Tibial nerve (tissue), 4 donors: ENCODE data around the gene GRID1. TPM values are rescaled to one million over a fixed set of nuclear protein-coding genes. Genes with fewer than 3 reads are reported as not detected.

Source experiments
- DNase-seq, 2 donors: peaks; one replicate each; pipeline ENCODE4 v3.0.0-alpha.2; 2019; ENCODE audit warnings: low spot score in 2 of 2
- H3K27ac ChIP-seq, 4 donors: fragments of 200-600 bp; sonication (generic) in 3 of 4; one replicate each; pipeline ENCODE4 v1.5.1; 2017 to 2019; ENCODE audit warnings: mild to moderate bottlenecking in 1 of 4
- H3K27me3 ChIP-seq, 2 donors: fragments of 200-600 bp; sonication (generic) in 1 of 2; one replicate each; pipeline versions ENCODE4 v1.5.1 to v1.6.0; 2017 to 2019
- H3K36me3 ChIP-seq, 3 donors: fragments of 200-600 bp; sonication (generic); one replicate each; pipeline ENCODE4 v1.5.1; 2018 to 2019
- H3K4me1 ChIP-seq, 4 donors: fragments of 200-600 bp; sonication (generic) in 3 of 4; one replicate each; pipeline ENCODE4 v1.5.1; 2017 to 2019
- H3K4me3 ChIP-seq, 4 donors: fragments of 200-600 bp; sonication (generic) in 3 of 4; one replicate each; pipeline ENCODE4 v1.5.1; 2017 to 2019; ENCODE audit warnings: mild to moderate bottlenecking in 1 of 4, moderate library complexity in 1 of 4
- H3K9me3 ChIP-seq, 4 donors: fragments of 200-600 bp; sonication (generic) in 3 of 4; one replicate each; pipeline ENCODE4 v1.5.1; 2017 to 2019
- CTCF ChIP-seq, 5 experiments: fragments of 200-600 bp in 3 of 5; fragments of 450-650 bp in 2 of 5; sonication (generic) in 3 of 5; IDR thresholded peaks; one replicate each; pipeline ENCODE4 v1.5.1; 2016 to 2019; ENCODE audit warnings: antibody characterized with exemption in 5 of 5, mild to moderate bottlenecking in 3 of 5, moderate library complexity in 2 of 5
- EP300 ChIP-seq, 2 donors: sonication (generic); formaldehyde crosslinking; IDR thresholded peaks; one replicate each; pipeline ENCODE4 v1.6.1; 2017; ENCODE audit warnings: antibody characterized with exemption in 2 of 2, mild to moderate bottlenecking in 1 of 2
- POLR2A ChIP-seq, 2 donors: fragments of 450-650 bp; IDR thresholded peaks; one replicate each; pipeline ENCODE4 v1.6.1; 2017; ENCODE audit warnings: antibody characterized with exemption in 2 of 2, mild to moderate bottlenecking in 2 of 2, moderate library complexity in 2 of 2
- WGBS, 2 donors: methylation state at CpG; one replicate each; pipeline ENCODE4 v1.1.5; 2018; 5-methylcytosine and 5-hydroxymethylcytosine counted together
- total RNA-seq, 4 donors: library from RNA; depleted of rRNA; stranded (reverse); fragments of >200 nt; gene quantifications; one replicate each; pipeline ENCODE4 v1.1.0, GENCODE V29; 2016

GRID1 gene
- total RNA-seq, 4 donors from 2014 or later = 7.7 to 16.3 (median 10.5) TPM

- H3K27me3 ChIP-seq = no peaks in the 10 kb centered on the region
- no peaks in the 10 kb centered on the region for H3K9me3 ChIP-seq
- 53 to 75% methylated on average over 2 of the region's 2 CpGs for WGBS, 2 donors
- DNase-seq = no peak
- no peaks in the 10 kb centered on the region for H3K36me3 ChIP-seq
- no peak overlapping the region for H3K27ac ChIP-seq
- no peak overlapping the region for H3K4me3 ChIP-seq
- H3K4me1 ChIP-seq = no peaks in the 10 kb centered on the region
- TF ChIP-seq EP300 (IDR thresholded peaks at IDR 0.05) (no peak), POLR2A (IDR thresholded peaks at IDR 0.05) (no peak), CTCF (IDR thresholded peaks at IDR 0.05) (no peak)
Observed at GRCh38 chr10:85623342-85623741, 743.3 kb downstream of the GRID1 start.

- H3K4me3 ChIP-seq = no peak overlapping the region
- H3K9me3 ChIP-seq = no peaks in the 10 kb centered on the region
- 95 to 98% methylated on average over 3 of the region's 3 CpGs for WGBS, 2 donors
- no peaks in the 10 kb centered on the region for H3K27me3 ChIP-seq
- DNase-seq = no peak
- no peak overlapping the region for H3K27ac ChIP-seq
- no peaks in the 10 kb centered on the region for H3K36me3 ChIP-seq
- TF ChIP-seq EP300 (IDR thresholded peaks at IDR 0.05) = no peak
- no peak for TF ChIP-seq POLR2A (IDR thresholded peaks at IDR 0.05)
- TF ChIP-seq CTCF (IDR thresholded peaks at IDR 0.05) = no peak
- H3K4me1 ChIP-seq = no peaks in the 10 kb centered on the region
Observed at GRCh38 chr10:85622425-85622824, 744.2 kb downstream of the GRID1 start.

GRCh38 chr10:85621562-85621961, 745.0 kb downstream of the GRID1 start:
- WGBS, 2 donors = 57 to 58% methylated on average over 2 of the region's 2 CpGs

GRCh38 chr10:85620807-85621206, 745.8 kb downstream of the GRID1 start:
- Histone ChIP-seq H3K36me3 (no peaks in the 10 kb centered on the region), H3K4me3 (no peak overlapping the region), H3K9me3 (no peaks in the 10 kb centered on the region), H3K27me3 (no peaks in the 10 kb centered on the region), H3K27ac (no peak overlapping the region), H3K4me1 (no peaks in the 10 kb centered on the region)
- no peak for TF ChIP-seq CTCF (IDR thresholded peaks at IDR 0.05)
- TF ChIP-seq POLR2A (IDR thresholded peaks at IDR 0.05) = no peak
- 90 to 93% methylated on average over 3 of the region's 3 CpGs for WGBS, 2 donors
- no peak for DNase-seq

More at GRCh38 chr10:85621562-85621961, 745.0 kb downstream of the GRID1 start:
- TF ChIP-seq EP300 (IDR thresholded peaks at IDR 0.05) (no peak), POLR2A (IDR thresholded peaks at IDR 0.05) (no peak)
- Histone ChIP-seq H3K36me3 (no peaks in the 10 kb centered on the region), H3K4me1 (no peaks in the 10 kb centered on the region), H3K27ac (no peak overlapping the region), H3K27me3 (no peaks in the 10 kb centered on the region), H3K4me3 (no peak overlapping the region), H3K9me3 (no peaks in the 10 kb centered on the region)
- DNase-seq = no peak

GRCh38 chr10:85619832-85620231, 746.8 kb downstream of the GRID1 start:
- Histone ChIP-seq H3K4me1 (no peaks in the 10 kb centered on the region), H3K36me3 (no peaks in the 10 kb centered on the region), H3K27me3 (no peaks in the 10 kb centered on the region), H3K4me3 (no peak overlapping the region), H3K27ac (no peak overlapping the region), H3K9me3 (no peaks in the 10 kb centered on the region)
- DNase-seq = no peak
- 95 to 96% methylated on average over 9 of the region's 9 CpGs for WGBS, 2 donors
- TF ChIP-seq EP300 (IDR thresholded peaks at IDR 0.05) = no peak
- no peak for TF ChIP-seq CTCF (IDR thresholded peaks at IDR 0.05)

- H3K4me3 ChIP-seq = no peak overlapping the region
- no peaks in the 10 kb centered on the region for H3K27me3 ChIP-seq
- DNase-seq = no peak
- no peak for TF ChIP-seq POLR2A (IDR thresholded peaks at IDR 0.05)
- TF ChIP-seq CTCF (IDR thresholded peaks at IDR 0.05) = no peak
- TF ChIP-seq EP300 (IDR thresholded peaks at IDR 0.05) = no peak
- WGBS, 2 donors = 65 to 76% methylated on average over 3 of the region's 3 CpGs
- no peak overlapping the region for H3K27ac ChIP-seq
- no peaks in the 10 kb centered on the region for H3K9me3 ChIP-seq
- no peaks in the 10 kb centered on the region for H3K36me3 ChIP-seq
- H3K4me1 ChIP-seq = no peaks in the 10 kb centered on the region
Observed at GRCh38 chr10:85618841-85619240, 747.8 kb downstream of the GRID1 start.
